LNCAP (cell line): ENCODE results near the gene NHLRC4.

Experiments used
- TF ChIP-seq, protein P1 (sequence below): fragments of 450-650 bp; IDR thresholded peaks from 2 replicates; pipeline ENCODE4 v1.5.1; 2017; ENCODE audit warnings: mild to moderate bottlenecking

NHLRC4 gene

DNA sequence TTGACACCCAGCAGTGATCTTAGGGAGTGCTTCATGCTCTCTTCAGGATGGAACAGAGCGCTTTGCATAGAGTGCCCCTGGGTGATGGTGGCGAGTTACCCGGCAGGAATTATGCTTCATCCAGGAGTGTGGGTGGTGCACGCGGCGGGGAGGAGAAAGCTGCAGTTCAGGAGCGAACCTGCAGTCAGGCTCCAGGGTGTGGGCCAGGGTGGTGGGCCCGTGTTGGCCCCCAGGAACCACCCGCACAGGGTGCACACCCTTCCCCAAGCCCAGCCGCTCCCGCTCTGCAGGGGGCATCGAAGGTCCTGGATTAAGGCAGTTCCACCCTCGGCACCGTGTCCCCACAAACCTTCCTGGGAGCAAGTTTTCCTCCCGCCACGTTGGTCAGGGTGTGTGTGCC is 27.0 kb downstream of the NHLRC4 start:
- TF ChIP-seq, protein P1, sequence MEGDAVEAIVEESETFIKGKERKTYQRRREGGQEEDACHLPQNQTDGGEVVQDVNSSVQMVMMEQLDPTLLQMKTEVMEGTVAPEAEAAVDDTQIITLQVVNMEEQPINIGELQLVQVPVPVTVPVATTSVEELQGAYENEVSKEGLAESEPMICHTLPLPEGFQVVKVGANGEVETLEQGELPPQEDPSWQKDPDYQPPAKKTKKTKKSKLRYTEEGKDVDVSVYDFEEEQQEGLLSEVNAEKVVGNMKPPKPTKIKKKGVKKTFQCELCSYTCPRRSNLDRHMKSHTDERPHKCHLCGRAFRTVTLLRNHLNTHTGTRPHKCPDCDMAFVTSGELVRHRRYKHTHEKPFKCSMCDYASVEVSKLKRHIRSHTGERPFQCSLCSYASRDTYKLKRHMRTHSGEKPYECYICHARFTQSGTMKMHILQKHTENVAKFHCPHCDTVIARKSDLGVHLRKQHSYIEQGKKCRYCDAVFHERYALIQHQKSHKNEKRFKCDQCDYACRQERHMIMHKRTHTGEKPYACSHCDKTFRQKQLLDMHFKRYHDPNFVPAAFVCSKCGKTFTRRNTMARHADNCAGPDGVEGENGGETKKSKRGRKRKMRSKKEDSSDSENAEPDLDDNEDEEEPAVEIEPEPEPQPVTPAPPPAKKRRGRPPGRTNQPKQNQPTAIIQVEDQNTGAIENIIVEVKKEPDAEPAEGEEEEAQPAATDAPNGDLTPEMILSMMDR = no peak

DNA sequence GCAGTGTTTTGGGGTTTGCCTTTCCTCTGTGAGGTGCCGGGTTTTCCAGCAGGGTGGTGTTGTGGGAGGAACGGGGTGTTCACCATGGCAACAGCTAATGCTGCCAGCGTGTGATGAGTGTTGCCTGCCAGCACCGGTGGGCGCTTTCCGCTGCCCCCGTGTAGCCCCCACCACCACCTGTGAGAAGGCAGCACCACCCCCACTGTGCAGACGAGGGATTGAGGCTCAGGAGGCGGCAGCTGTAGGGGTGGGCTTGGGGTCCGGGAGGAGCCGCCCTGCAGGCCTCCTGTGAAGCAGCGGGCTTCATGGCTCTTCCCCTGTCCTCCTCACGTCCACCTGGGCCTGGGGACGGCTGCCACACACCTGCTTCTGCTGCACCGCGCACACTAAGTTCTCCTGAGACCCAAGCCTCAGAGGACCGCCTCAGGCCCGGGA is 28.3 kb downstream of the NHLRC4 start:
- TF ChIP-seq, protein P1 = no peak

DNA sequence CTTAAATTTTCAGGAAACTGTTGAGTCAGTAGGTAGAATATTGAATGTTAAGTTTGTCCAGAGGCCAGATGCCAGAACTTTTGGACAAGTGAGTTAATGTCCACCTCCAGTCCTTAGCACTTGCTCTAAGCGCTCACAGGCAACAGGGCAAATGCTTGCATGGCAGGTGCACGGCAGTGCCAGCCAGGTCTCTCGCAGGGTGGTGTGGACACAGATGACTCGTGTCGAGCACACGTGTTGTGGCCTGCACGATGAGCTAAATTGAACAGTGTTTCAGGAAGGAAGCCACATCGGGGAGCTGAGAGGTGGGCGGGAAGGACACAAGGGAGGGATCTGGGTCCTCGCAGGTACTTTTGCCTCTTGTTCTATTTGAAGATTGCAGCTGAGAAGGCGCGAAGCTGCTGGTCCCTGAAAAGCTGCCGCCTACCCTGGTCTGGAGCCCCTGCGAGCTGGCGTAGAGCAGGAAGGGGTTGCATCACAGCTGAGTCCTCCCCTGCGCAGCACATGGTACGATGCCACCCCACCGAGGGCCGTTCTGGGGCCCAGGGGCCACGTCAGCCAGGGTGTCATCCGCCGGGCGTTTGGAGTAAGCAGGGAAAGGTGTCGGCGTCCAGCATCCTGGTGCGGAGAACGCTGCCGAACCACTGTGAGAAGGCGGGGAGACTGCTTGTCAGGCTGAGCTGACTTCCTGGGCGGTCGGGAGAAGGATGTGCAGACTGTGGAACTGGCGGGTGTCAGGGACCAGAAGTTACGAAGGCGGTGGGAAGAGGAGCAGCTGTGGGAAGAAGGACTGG is 29.3 kb downstream of the NHLRC4 start:
- TF ChIP-seq, protein P1 = no peak

DNA sequence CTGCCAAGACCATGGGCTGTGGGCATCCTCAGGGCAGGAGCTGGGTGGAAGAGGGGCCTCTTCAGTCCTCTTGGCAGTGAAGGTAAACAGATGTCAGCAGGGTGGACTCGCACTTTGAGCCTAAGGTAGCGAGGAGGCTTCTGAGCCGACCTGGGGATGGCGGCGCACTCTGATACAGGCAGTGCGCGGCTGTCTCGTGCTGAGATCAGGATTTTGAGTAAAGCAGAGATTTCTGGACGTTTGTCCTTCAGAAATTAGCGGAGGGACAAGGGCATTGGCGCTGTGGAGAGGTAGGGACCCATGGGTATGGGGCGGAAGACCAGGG is 29.9 kb downstream of the NHLRC4 start:
- TF ChIP-seq, protein P1 = no peak

DNA sequence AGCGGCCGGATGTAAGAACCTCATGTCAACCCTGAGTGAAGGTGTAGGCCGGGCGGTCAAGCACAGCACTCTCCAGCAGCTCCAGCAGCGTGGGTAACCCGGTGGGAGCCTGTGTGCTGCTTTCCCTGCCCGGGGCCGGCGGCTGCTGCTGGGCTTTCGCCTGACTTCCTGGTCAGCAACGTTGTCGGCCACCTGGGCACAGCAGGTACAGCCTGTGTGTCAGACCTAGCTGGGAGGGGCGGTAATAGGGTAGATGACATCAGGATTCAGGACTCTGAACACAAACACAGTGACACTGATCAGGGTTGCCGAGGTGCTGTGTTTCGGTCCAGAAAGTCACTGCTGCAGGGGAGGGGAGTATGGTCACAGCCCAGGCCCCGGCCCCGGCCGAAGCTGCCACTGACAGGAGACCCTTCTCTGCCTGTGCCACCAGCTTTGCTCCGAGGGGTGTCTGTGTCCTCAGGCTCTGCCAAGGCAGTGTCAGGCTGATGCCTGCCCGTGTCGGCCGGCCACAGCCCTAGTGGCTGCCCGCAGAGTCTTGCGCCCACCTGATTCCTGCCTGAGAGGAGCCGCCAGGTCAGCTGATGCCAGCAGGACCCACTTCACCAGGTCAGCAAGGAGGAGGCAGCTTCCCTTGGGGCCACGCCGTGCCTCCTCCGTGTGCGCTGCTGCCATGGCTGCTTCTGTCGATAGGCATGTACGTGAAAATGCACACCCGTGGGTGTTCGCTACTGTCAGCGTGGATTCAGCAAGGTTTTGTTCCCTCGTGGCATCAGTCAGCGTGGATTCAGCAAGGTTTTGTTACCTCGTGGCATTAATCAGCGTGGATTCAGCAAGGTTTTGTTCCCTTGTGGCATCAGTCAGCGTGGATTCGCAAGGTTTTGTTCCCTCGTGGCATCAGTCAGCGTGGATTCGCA is 32.3 kb downstream of the NHLRC4 start:
- TF ChIP-seq, protein P1 = no peak

DNA sequence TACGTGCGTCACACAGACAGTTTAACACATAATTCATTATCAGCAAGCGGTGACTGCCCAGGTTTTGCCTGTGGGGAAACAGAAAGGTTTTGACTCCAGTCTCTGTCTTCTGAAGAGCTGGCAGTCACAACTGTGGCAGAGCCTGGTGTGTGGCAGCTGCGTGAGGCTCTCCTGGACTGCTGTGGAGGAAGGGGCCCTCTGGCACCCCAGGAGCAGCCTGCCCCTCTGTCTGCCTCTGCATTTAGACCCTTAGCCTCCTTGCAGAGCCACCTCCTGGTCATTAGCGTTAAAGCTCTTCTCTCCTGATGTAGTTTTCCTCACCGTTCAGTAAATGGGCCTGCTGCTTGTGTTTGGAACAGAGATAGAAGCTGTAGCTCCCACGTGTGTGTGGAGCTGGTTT is 34.0 kb downstream of the NHLRC4 start:
- TF ChIP-seq, protein P1 = peak; percentile 26; the same call in 1 of the 2 replicates

DNA sequence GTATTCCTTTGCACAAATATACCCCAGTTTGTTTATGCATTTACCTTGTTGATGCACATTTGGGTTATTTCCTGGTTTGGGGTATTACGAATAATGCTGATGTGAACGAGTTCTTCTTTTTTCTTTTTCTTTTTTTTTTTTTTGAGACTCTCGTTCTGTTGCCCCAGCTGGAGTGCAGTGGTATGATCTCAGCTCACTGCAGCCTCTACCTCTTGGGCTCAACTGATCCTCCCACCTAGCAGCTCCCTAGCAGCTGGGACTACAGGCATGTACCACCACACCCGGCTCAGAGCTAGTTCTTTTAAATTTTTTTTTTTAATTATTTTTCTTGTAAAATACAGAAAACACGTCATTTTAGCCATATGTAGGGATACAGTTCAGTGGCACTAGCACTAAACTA is 37.1 kb downstream of the NHLRC4 start:
- TF ChIP-seq, protein P1 = no peak
